Naive thymus-derived CD8-positive, alpha-beta T cell (primary cell): ENCODE data around the gene SRC. TPM values are rescaled to one million over a fixed set of nuclear protein-coding genes. Genes with fewer than 3 reads are reported as not detected.

Source experiments
- ATAC-seq, 2 donors: fragments of 150-1000 bp; cut with Tn5 transposase in 1 of 2; sonication (Bioruptor Pico), chemical (Tn5 transposase) in 1 of 2; 1 replicate in 1 of 2; 2 replicates in 1 of 2; pipeline ENCODE4 v1.10.0; 2021; ENCODE audit warnings: mild to moderate bottlenecking in 2 of 2, moderate library complexity in 2 of 2
- POLR2A ChIA-PET: fragments of 350-600 bp; sonication (Branson Sonifier 250); formaldehyde crosslinking; loops from one replicate; lab custom pipeline; 2021; ENCODE audit warnings: antibody characterized with exemption; lab: Charles Lee
- DNase-seq, 10 donors: peaks; one replicate each; pipeline versions ENCODE4 v3.0.0 to v3.0.0-alpha.2; 2020 to 2022
- H3K27ac Mint-ChIP-seq, 10 donors: one replicate each; pipeline ENCODE4 v1.8.0; 2020 to 2022; ENCODE audit warnings: mild to moderate bottlenecking in 10 of 10, mixed read lengths in 10 of 10, moderate library complexity in 4 of 10, inconsistent platforms in 1 of 10
- H3K27me3 Mint-ChIP-seq, 5 donors: one replicate each; pipeline ENCODE4 v1.8.0; 2021 to 2022; ENCODE audit warnings: mixed read lengths in 5 of 5
- H3K36me3 Mint-ChIP-seq, 3 donors: one replicate each; pipeline ENCODE4 v1.8.0; 2020 to 2022; ENCODE audit warnings: mixed read lengths in 3 of 3, mild to moderate bottlenecking in 2 of 3, inconsistent platforms in 1 of 3
- H3K4me1 Mint-ChIP-seq, 4 donors: one replicate each; pipeline ENCODE4 v1.8.0; 2021 to 2022; ENCODE audit warnings: mixed read lengths in 4 of 4
- H3K4me3 Mint-ChIP-seq, 10 donors: one replicate each; pipeline ENCODE4 v1.8.0; 2020 to 2022; ENCODE audit warnings: mild to moderate bottlenecking in 10 of 10, mixed read lengths in 10 of 10, moderate library complexity in 6 of 10, inconsistent platforms in 1 of 10
- H3K9me3 Mint-ChIP-seq, 9 donors: one replicate each; pipeline ENCODE4 v1.8.0; 2020 to 2022; ENCODE audit warnings: mixed read lengths in 9 of 9, mild to moderate bottlenecking in 3 of 9, inconsistent platforms in 1 of 9, moderate library complexity in 1 of 9
- polyA plus RNA-seq, 3 donors: library from polyadenylated mRNA; unstranded; fragments of 300-500 nt; fragmentation: Illumina TruSeq; gene quantifications; one replicate each; pipeline ENCODE4 v1.2.3, GENCODE V29; 2021
- total RNA-seq, 8 experiments: library from RNA in 2 of 8; stranded (reverse) in 2 of 8; gene quantifications; one replicate each; pipeline ENCODE4 v1.2.3 and lab custom pipeline; 2021 to 2026

SRC gene
- total and polyA plus RNA-seq, 5 experiments from 2014 or later: 0.07 to 2.4 (median 0.60) TPM; not detected in 2

DNA sequence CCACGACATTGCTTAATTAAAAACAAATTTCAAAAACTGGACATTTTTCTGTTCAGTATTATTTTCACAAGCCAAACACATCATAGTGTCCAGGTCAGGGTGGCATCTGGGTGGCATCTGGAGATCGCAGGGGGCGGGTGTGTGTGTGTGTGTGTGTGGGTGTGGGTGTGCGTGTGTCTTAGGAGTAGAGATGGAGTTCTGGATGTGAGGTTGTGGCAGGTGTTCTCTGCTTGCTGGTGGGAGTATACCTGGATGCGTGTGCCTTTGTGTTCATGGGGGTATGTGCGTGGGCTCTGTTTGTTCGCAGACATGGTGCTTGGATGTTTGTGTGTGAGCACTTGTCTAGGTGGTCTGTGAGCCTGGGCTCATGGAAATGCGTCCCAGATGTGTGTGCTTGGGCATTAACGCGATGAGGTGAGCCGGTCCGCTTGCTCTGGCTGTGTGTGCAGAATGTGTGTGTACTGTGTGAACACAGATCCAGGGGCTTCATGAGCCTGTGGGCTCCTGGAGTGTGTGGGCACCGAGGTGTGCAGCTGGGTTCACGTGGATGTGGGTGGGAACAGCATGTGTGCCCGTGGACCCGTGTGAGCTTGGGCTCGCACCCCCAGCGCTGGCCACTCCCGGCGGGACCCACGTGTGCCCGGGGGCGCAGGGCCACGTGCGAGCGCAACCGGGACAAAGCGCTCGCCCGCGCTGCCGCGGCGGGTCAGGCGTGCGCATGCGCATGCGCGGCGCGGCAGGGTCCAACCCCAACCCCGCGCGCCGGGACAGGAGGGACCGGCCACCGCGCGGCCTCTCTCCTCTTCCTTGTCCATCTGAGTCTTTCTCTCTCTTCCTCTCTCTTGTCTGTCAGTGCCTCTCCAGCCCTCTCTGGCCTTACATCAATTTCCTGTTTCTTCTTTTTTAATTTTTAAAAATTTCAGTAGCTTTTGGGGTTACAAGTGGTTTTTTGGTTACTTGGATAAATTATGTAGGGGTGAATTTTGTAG lies 60.4 kb downstream of the SRC start:
- peak overlapping the region; percentile 60 to 83 (median 76) for H3K4me3 Mint-ChIP-seq
- peaks cover 9 to 43% (median 29%) of the 10 kb centered on the region in 5 donors for H3K27me3 Mint-ChIP-seq
- ATAC-seq (peak; percentile 60 to 75), DNase-seq (peak in 4 of 10 donors; percentile 15 to 33 (median 24))
- POLR2A ChIA-PET: no interaction called here
- H3K36me3 Mint-ChIP-seq: no peaks in the 10 kb centered on the region
- H3K4me1 Mint-ChIP-seq: peaks cover 11 to 33% (median 20%) of the 10 kb centered on the region in 4 donors
- no peaks in the 10 kb centered on the region for H3K9me3 Mint-ChIP-seq
- H3K27ac Mint-ChIP-seq: peak overlapping the region in 1 of 10 donors; percentile 71

DNA sequence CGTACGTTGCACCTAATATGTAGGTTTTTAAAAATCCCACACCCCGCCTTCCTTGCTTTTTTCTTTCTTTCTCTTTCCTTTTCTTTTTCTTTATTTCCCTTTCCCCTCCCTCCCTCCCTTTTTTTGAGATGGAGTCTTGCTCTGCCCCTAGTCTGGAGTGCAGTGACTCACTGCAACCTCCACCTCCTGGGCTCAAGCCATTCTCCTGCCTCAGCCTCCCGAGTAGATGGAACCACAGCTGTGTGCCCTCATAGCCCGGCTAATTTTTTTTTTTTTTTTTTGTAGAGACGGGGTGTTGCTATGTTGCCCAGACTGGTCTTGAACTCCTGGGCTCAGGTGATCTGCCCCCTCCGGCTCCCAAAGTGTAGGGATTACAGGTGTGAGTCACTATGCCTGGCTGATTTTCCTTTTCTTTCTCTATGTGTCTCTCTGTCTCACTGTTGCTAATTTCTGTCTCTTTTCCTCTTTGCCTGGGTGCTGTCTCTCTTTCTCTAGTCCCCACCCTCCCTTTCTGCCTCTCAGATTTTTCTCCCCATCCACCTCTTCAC lies 61.2 kb downstream of the SRC start:
- no peak for ATAC-seq
- POLR2A ChIA-PET: no interaction called here
- H3K4me3 Mint-ChIP-seq: peak overlapping the region in 9 of 10 donors; percentile 54 to 83 (median 74)

DNA sequence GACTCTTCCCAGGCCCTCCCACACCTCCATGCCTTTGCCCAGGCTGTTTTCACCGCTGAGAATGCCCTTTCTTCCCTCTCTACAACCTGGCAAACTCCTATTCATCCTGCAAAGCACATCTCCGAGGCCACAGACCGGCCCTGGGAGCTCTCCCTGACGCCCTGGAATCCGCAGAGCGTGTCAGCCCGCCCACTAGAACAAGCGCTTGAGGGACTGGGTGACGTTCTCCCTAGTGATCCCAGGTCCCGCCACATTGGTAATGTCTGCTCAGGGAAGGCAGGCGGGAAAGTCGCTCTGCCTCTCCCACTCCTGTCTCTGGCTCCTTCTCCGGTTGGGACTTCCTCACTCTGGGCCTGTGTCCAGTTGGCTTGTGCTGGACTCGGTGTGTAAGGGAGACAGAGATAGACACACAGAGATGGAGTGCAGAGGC lies 61.6 kb downstream of the SRC start:
- Mint-ChIP-seq H3K4me1 (peaks cover 11 to 33% (median 20%) of the 10 kb centered on the region in 4 donors), H3K27me3 (peaks cover 9 to 43% (median 29%) of the 10 kb centered on the region in 5 donors), H3K36me3 (no peaks in the 10 kb centered on the region), H3K27ac (peak overlapping the region in 2 of 10 donors; percentile 16 to 57), H3K9me3 (no peaks in the 10 kb centered on the region), H3K4me3 (peak overlapping the region in 7 of 10 donors; percentile 11 to 79 (median 61))
- POLR2A ChIA-PET: no interaction called here
- ATAC-seq: no peak
- DNase-seq: no peak

More for the DNA sequence above, 61.2 kb downstream of the SRC start:
- DNase-seq: no peak
- peaks cover 11 to 33% (median 20%) of the 10 kb centered on the region in 4 donors for H3K4me1 Mint-ChIP-seq
- no peaks in the 10 kb centered on the region for H3K9me3 Mint-ChIP-seq
- peak overlapping the region in 1 of 10 donors; percentile 16 for H3K27ac Mint-ChIP-seq
- H3K27me3 Mint-ChIP-seq: peaks cover 9 to 43% (median 29%) of the 10 kb centered on the region in 5 donors
- H3K36me3 Mint-ChIP-seq: no peaks in the 10 kb centered on the region

DNA sequence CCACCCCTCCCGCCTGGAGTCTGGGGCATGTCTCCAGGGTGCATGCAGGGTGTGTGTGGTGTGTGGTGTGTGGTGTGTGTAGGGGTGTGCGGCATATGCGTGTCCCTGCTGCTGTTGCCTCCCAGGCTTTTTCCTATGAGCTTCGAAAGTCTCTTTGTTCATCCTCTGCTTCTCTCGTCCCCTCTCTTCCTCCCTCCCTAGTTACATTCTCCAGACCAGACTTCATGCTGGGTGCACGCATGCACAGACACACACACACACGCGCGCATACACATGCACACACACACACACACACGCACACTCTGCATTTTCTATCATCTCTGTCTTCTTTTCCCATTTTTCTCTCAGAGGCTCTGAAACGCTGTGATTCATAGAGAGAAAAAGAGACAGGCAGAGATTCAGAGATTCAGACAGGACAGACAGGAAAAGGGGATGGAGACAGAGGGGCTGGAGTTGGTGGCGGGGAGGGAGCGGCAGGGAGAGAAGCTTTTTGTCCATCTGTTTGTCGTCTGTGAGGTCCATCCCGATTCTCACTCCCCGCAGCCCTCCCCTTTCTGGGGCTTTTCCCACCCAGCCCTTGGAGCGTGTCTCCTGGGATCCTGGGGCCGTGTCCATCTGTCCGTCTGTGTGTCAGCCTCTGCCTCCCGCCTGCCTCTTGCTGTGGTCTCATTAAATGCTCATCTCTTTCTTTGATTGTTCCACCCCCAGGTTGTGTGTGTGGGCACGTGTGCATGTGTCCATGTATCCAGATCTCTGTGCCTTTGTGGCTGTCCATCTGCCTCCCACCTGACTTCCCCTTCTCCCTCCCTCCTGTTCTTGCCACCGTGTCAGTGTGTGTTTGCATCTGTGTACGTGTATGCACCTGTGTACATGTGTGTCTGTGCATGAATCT lies 62.6 kb downstream of the SRC start:
- DNase-seq: no peak
- peak overlapping the region in 4 of 10 donors; percentile 11 to 61 (median 33) for H3K27ac Mint-ChIP-seq
- peaks cover 12 to 36% (median 20%) of the 10 kb centered on the region in 4 donors for H3K4me1 Mint-ChIP-seq
- H3K9me3 Mint-ChIP-seq: no peaks in the 10 kb centered on the region
- POLR2A ChIA-PET: no interaction called here
- peak overlapping the region in 3 of 10 donors; percentile 5 to 31 (median 20) for H3K4me3 Mint-ChIP-seq
- H3K27me3 Mint-ChIP-seq: peaks cover 9 to 43% (median 29%) of the 10 kb centered on the region in 5 donors
- ATAC-seq: no peak
- H3K36me3 Mint-ChIP-seq: no peaks in the 10 kb centered on the region

DNA sequence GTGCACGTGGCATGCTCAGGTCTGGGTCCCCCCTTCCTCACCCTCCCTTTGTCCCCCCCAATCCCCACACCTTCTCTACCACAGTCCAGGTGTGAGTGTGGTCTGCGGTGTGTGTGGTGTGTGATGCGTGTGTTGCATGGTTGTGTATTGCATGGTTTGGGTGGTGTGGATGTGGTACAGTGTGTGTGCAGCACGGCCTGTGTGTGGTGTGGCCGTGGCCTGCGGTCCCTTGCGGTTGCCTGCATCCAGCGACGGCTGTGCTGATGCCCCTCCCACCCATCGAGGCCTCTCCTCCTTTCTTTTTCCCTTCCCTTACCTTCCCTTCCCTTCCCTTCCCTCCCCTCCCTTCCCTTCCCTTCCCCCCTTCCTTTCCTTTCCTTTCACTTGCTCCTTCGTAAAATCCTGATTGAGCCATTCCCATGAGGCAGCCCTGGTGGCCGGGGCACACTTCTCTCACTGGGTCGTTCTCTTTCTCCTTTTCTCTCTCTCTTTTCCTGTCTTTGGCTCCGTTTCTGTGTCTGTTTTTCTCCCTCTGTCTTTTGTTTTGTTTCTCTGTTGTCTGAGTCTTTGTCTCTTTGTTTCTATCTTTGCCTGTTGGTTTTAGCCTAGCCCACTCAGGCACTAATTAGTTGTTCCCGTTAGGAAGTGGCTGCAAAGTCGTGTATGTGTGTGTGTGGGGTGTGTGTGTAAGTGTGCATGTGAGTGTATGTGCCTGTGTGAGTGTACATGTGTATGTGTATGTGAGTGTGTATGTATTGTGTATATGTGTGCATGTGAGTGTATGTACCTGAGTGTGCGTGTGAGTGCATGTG lies 65.7 kb downstream of the SRC start:
- peak in 1 of 2 donors; percentile 32 for ATAC-seq
- Mint-ChIP-seq H3K36me3 (no peaks in the 10 kb centered on the region), H3K4me1 (peaks cover 9 to 30% (median 14%) of the 10 kb centered on the region in 4 donors), H3K9me3 (no peaks in the 10 kb centered on the region), H3K27me3 (peaks cover 9 to 31% (median 28%) of the 10 kb centered on the region in 5 donors), H3K27ac (no peak overlapping the region), H3K4me3 (no peak overlapping the region)
- DNase-seq: no peak
- POLR2A ChIA-PET: no interaction called here

DNA sequence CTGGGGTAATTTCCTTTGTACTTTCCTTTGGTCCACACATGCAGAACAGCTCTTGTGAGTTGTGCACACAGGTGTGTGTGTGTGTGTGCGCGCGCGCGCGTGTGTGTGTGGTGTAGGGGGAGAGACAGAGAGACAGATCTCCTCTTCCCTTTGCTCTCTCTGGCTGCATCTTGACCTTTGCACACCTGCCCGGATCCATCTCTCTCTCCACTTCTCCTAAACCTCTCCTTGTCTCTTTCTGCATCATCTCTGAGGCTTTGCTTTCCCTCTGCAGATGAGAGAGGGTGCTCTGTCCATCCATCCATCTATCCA lies 67.0 kb downstream of the SRC start:
- ATAC-seq (no peak), DNase-seq (no peak)
- POLR2A ChIA-PET: no interaction called here
- H3K36me3 Mint-ChIP-seq: no peaks in the 10 kb centered on the region
- H3K4me3 Mint-ChIP-seq: no peak overlapping the region
- peaks cover 3 to 20% (median 18%) of the 10 kb centered on the region in 5 donors for H3K27me3 Mint-ChIP-seq
- no peak overlapping the region for H3K27ac Mint-ChIP-seq
- H3K9me3 Mint-ChIP-seq: no peaks in the 10 kb centered on the region
- peaks cover 6 to 20% (median 8%) of the 10 kb centered on the region in 4 donors for H3K4me1 Mint-ChIP-seq

DNA sequence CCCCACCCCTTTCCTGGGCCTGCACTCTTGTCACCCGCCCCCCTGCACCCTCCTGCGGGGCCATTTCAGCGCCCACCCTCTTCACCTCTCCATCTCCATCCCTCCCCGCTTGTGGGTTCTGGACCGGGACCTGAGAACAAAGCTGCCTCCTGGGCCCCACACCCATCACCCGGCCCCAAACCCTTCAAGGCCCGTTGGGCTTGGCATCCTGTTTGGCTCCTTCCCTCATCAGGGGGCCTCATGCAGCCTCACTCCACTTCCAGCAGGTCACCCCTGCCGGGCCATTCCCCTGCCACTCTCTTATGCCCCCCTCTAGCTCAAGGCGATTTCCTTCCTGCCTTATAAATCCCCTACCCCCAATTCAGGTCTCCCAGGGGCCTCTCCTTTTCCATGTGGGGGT lies 67.4 kb downstream of the SRC start:
- ATAC-seq: no peak
- POLR2A ChIA-PET: no interaction called here
- Mint-ChIP-seq H3K27me3 (peaks cover 2 to 17% (median 14%) of the 10 kb centered on the region in 5 donors), H3K27ac (peak overlapping the region in 4 of 10 donors; percentile 3 to 75 (median 38)), H3K4me3 (peak overlapping the region in 3 of 10 donors; percentile 16 to 58 (median 20)), H3K4me1 (peaks cover 6 to 19% (median 8%) of the 10 kb centered on the region in 4 donors), H3K36me3 (no peaks in the 10 kb centered on the region), H3K9me3 (no peaks in the 10 kb centered on the region)
- DNase-seq: no peak

DNA sequence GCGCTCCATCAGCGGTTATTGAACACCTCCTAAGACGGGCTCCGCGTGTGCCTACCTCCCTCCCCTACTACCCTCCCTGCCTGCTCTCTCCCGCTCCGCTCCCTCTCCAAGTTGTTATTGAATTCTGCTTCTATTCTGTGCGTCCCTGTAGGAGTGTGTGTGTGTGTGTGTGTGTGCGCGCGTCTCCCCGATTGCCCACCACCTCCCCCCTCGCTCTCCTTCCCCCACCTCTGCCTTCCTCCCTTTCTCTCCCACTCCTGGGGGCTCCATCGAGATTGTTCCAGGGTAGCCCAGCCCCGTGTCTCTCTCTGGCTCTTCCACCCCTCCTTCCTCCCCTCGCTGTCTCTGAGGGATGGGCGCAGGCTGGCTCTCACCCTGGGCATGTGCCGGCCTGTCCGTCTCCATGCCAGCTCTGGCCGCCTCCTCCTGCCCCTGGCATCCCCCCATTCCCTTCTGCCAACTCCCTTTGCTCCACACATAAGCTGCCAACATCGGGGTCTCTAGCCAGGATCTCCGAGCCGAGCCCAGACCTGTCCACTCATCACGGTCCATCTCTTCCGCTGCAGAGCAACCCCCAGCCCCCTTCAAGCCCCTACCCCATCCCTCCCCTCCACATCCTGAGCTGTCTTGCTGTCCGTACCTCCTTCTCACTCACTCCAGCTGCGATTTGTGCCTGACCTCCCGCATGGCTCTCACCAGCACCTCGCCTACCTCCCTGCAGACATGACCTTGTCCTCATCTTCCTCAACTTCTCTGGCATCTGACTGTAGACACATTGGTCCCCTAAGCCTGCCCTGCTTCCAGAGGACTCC lies 68.5 kb downstream of the SRC start:
- Mint-ChIP-seq H3K27ac (peak overlapping the region in 1 of 10 donors; percentile 51), H3K9me3 (no peaks in the 10 kb centered on the region), H3K27me3 (peaks cover 0 to 7% (median 4%) of the 10 kb centered on the region in 5 donors), H3K4me3 (peak overlapping the region in 2 of 10 donors; percentile 55 to 68), H3K36me3 (no peaks in the 10 kb centered on the region), H3K4me1 (peaks cover 2 to 12% (median 5%) of the 10 kb centered on the region in 4 donors)
- DNase-seq (no peak), ATAC-seq (no peak)
- POLR2A ChIA-PET: no interaction called here

DNA sequence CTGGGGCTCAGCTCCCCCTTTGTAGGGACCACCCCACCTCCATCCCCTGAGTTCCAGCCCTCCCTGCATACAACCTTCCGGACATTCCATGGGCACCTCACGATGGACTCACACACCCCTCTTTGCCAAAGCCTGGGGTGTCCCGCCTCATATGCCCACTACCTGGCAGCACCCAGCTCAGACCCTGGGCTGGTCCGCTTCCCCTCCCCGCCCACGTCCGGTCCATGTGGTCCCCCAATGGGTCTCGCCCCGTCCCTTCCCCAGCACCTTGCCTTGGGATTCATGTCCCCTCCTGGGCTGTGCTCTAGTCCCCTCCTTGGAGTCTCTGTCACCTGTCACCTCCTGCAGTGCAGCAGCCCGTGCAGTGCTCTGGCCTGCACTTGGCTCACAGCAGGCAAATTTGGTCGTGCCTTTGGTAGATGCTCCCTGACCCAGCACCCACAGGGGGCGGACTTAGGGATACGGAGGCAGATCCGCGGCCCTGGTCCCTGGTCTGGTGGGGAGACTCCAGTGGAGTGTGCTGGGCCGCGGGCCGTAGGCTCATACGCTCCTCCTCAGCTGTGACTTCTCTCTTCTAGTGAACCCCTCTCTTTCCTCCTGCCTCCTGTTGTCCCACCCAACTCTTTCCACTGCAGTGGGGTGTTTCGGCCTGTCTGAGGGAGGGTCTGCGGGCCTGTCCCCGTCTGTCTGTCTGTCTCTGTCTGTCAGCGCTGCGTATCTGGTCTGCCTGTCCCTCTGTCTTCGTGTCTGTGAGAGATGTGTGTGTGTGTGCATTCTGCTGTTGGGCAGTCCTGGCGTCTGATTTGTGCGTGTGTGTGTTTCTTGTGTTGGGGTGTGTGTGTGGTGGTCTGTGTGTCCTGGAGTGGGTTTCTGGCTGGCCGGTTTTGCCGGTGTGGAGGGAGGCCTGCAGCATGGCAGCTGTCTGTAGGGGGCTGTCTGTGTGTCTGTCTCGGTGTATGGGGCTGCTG lies 69.5 kb downstream of the SRC start:
- peaks cover 0 to 5% (median 2%) of the 10 kb centered on the region in 4 donors for H3K4me1 Mint-ChIP-seq
- POLR2A ChIA-PET: no interaction called here

More for the DNA sequence above, 69.5 kb downstream of the SRC start:
- Mint-ChIP-seq H3K4me3 (no peak overlapping the region), H3K9me3 (no peaks in the 10 kb centered on the region), H3K27me3 (peaks cover 0 to 8% (median 3%) of the 10 kb centered on the region in 5 donors), H3K36me3 (no peaks in the 10 kb centered on the region), H3K27ac (peak overlapping the region in 1 of 10 donors; percentile 53)
- ATAC-seq (no peak), DNase-seq (no peak)
